Measurements from ENCODE around the gene POFUT1.
"Not testable (repeated sequence)": the region's sequence is repeated elsewhere in the genome, so short reads cannot be mapped to it uniquely, and the experiment has no call there.

Gene POFUT1

GRCh38 chr20:32207626-32208498 lies at the start of gene POFUT1, which contains the start of gene PLAGL2:
TSS of gene POFUT1 (plus strand) at chr20:32207880. CDS start at chr20:32207942, 62 bp downstream.
TSS of gene PLAGL2 (minus strand) at chr20:32207743. CDS start at chr20:32202178, 5,565 bp downstream.
- DNase-seq (ENCODE audit: low spot score): peak; percentile 91

GRCh38 chr20:32158351-32158750 lies 49.3 kb upstream of the POFUT1 start:
- DNase-seq (ENCODE audit: low spot score): no peak

GRCh38 chr20:32158943-32159660 lies 48.6 kb upstream of the POFUT1 start:
- no peak for DNase-seq (ENCODE audit: low spot score)

- DNase-seq (ENCODE audit: low spot score): no peak
Observed at GRCh38 chr20:32159766-32160221, 47.9 kb upstream of the POFUT1 start.

- no peak for DNase-seq (ENCODE audit: low spot score)
Observed at GRCh38 chr20:32160341-32160740, 47.3 kb upstream of the POFUT1 start.

- no peak for DNase-seq (ENCODE audit: low spot score)
Observed at GRCh38 chr20:32162351-32162750, 45.3 kb upstream of the POFUT1 start.

GRCh38 chr20:32163951-32164350 lies 43.7 kb upstream of the POFUT1 start:
- DNase-seq (ENCODE audit: low spot score): no peak

- no peak for DNase-seq (ENCODE audit: low spot score)
Observed at GRCh38 chr20:32164984-32165735, 42.5 kb upstream of the POFUT1 start.

GRCh38 chr20:32165836-32166545 lies 41.7 kb upstream of the POFUT1 start:
- no peak for DNase-seq (ENCODE audit: low spot score)

- DNase-seq (ENCODE audit: low spot score): no peak
Observed at GRCh38 chr20:32167552-32167951, 40.1 kb upstream of the POFUT1 start.

- DNase-seq (ENCODE audit: low spot score): no peak
Observed at GRCh38 chr20:32168184-32168910, 39.3 kb upstream of the POFUT1 start.

- not testable (repeated sequence) for DNase-seq (ENCODE audit: low spot score)
Observed at GRCh38 chr20:32177696-32178095, 30.0 kb upstream of the POFUT1 start.

GRCh38 chr20:32179515-32179914 lies 28.2 kb upstream of the POFUT1 start:
- DNase-seq (ENCODE audit: low spot score): no peak

- no peak for DNase-seq (ENCODE audit: low spot score)
Observed at GRCh38 chr20:32179934-32180333, 27.7 kb upstream of the POFUT1 start.

- DNase-seq (ENCODE audit: low spot score): no peak
Observed at GRCh38 chr20:32181606-32182005, 26.1 kb upstream of the POFUT1 start.

GRCh38 chr20:32183947-32184635 lies 23.6 kb upstream of the POFUT1 start:
- DNase-seq (ENCODE audit: low spot score): no peak

- DNase-seq (ENCODE audit: low spot score): no peak
Observed at GRCh38 chr20:32184961-32185603, 22.6 kb upstream of the POFUT1 start.

- DNase-seq (ENCODE audit: low spot score): no peak
Observed at GRCh38 chr20:32186506-32186905, 21.2 kb upstream of the POFUT1 start.

- no peak for DNase-seq (ENCODE audit: low spot score)
Observed at GRCh38 chr20:32188376-32189122, 19.1 kb upstream of the POFUT1 start.

All from activated CD4-positive, alpha-beta T cell treated with anti-CD3 and anti-CD28 coated beads, Interleukin-2, Interleukin-4, amounts not matched to agents 100 ng/mL and 50 ng/mL, durations not matched to agents 16 hours and 8 hours (primary cell).